Left ventricle myocardium inferior (tissue), 1 donor: ENCODE data around the gene MCHR2. TPM values are rescaled to one million over a fixed set of nuclear protein-coding genes. Genes with fewer than 3 reads are reported as not detected.

ENCODE experiments used
- DNase-seq: peaks from one replicate; pipeline ENCODE4 v3.0.0-alpha.2; 2020
- H3K27ac ChIP-seq: fragments of 200-600 bp; replicated peaks from 2 replicates; pipeline ENCODE4 v1.8.0; 2021
- H3K27me3 ChIP-seq: fragments of 200-600 bp; 2 replicates; pipeline ENCODE4 v1.8.0; 2021; ENCODE audit warnings: low read depth
- H3K36me3 ChIP-seq: fragments of 200-600 bp; 2 replicates; pipeline ENCODE4 v1.8.0; 2021
- H3K4me1 ChIP-seq: fragments of 200-600 bp; 2 replicates; pipeline ENCODE4 v1.8.0; 2021
- H3K4me3 ChIP-seq: fragments of 200-600 bp; 2 replicates; pipeline ENCODE4 v1.8.0; 2021; ENCODE audit warnings: mild to moderate bottlenecking, moderate library complexity
- H3K9me3 ChIP-seq: fragments of 200-600 bp; replicated peaks from 2 replicates; pipeline ENCODE4 v1.8.0; 2021
- intact Hi-C: fragments of 100-400 bp; cut with micrococcal nuclease; formaldehyde crosslinking; loops from one replicate; pipeline ENCODE4 v1.11.0; 2022
- total RNA-seq: library from RNA; stranded (reverse); fragmentation: NEBNext Ultra II Directional; extraction: Animal tissue kit (Norgen Biotek cat#: 25700); gene quantifications from one replicate; pipeline ENCODE4 v1.2.1, GENCODE V29; 2021
- TF ChIP-seq, protein P1 (sequence below): fragments of 200-600 bp; IDR thresholded peaks from 2 replicates; pipeline ENCODE4 v1.8.0; 2021; ENCODE audit warnings: antibody characterized with exemption, mild to moderate bottlenecking, borderline replicate concordance
- donor health status: DM: no; HTN: yes; CAD: no; lungs with severe emphysema.

The MCHR2 gene
- total RNA-seq, 1 donor from 2014 or later: not detected

DNA sequence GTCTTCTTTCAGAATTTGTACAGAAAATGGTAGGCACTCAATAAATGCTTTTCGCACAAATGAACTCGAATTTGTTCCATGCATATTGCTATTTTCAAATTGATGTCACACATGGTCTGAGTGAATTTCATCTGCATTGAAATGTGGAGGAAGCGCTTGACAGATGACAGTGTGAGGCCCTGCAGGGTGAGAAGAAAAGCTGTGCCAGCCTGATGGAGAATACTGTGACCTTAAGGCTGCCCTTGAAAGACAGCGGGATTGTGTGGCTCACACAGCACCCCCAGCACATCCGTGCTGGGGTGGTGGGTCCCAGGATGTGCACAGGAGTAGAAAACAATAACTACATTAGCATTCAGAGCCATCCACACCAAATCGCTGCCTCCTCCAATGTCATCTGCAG lies 14.8 kb upstream of the MCHR2 start:
- Histone ChIP-seq H3K36me3 (no peaks in the 10 kb centered on the region), H3K9me3 (no peaks in the 10 kb centered on the region), H3K4me3 (no peak overlapping the region), H3K4me1 (no peaks in the 10 kb centered on the region), H3K27me3 (peaks cover 42% of the 10 kb centered on the region), H3K27ac (no peak overlapping the region)
- TF ChIP-seq, protein P1, sequence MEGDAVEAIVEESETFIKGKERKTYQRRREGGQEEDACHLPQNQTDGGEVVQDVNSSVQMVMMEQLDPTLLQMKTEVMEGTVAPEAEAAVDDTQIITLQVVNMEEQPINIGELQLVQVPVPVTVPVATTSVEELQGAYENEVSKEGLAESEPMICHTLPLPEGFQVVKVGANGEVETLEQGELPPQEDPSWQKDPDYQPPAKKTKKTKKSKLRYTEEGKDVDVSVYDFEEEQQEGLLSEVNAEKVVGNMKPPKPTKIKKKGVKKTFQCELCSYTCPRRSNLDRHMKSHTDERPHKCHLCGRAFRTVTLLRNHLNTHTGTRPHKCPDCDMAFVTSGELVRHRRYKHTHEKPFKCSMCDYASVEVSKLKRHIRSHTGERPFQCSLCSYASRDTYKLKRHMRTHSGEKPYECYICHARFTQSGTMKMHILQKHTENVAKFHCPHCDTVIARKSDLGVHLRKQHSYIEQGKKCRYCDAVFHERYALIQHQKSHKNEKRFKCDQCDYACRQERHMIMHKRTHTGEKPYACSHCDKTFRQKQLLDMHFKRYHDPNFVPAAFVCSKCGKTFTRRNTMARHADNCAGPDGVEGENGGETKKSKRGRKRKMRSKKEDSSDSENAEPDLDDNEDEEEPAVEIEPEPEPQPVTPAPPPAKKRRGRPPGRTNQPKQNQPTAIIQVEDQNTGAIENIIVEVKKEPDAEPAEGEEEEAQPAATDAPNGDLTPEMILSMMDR: no peak
- no peak for DNase-seq
- intact Hi-C loops: no loop called here

DNA sequence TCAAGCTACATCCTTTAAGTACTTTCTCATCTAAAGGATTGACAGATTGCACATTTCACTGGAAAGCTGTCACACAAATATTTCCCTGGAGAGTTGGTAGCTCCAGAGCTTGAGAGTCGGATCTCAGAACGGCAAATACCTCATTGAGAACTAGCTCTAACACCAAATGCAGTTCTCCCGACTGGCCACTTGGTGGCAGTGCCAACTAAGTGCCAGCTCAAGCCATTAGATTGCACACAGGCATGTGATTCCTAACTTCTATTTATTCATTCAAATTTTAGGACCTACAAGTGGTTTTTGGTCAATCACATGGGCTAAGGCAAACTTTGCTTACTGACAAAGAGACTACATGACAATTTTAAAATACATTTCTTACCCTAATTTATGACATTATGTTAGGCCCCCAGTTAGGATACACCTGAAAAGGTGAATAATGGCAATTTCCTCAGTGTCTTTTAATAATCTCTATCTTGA lies 7.9 kb upstream of the MCHR2 start:
- DNase-seq: no peak
- H3K27me3 ChIP-seq: peaks cover 51% of the 10 kb centered on the region
- H3K9me3 ChIP-seq: no peaks in the 10 kb centered on the region
- no peak overlapping the region for H3K27ac ChIP-seq
- intact Hi-C loops: no loop called here
- no peaks in the 10 kb centered on the region for H3K4me1 ChIP-seq
- no peak overlapping the region for H3K4me3 ChIP-seq
- H3K36me3 ChIP-seq: no peaks in the 10 kb centered on the region
- TF ChIP-seq, protein P1: peak; percentile 90

DNA sequence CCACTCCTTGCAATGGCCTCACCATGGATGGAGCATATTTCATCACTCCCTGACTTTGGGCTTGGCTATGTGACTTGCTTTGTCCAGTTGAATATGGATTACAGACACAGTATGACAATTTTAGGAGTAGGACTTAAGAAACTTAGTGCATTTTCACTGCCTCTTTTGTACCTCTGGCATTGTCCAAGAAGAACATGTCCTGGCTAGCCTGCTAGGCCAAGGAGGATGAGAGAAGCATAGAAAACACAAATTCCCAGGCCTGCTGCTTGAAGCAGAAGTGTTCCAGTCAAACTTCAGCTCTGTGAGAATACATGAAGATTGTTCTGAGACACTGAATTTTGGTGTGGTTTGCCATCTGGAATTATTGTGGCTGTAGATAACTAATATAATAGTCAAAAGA lies 3.1 kb upstream of the MCHR2 start:
- Histone ChIP-seq H3K4me1 (peaks cover 9% of the 10 kb centered on the region), H3K27ac (no peak overlapping the region), H3K4me3 (no peak overlapping the region), H3K27me3 (peaks cover 69% of the 10 kb centered on the region), H3K9me3 (no peaks in the 10 kb centered on the region), H3K36me3 (no peaks in the 10 kb centered on the region)
- intact Hi-C loops: no loop called here
- TF ChIP-seq, protein P1: no peak
- DNase-seq: no peak

DNA sequence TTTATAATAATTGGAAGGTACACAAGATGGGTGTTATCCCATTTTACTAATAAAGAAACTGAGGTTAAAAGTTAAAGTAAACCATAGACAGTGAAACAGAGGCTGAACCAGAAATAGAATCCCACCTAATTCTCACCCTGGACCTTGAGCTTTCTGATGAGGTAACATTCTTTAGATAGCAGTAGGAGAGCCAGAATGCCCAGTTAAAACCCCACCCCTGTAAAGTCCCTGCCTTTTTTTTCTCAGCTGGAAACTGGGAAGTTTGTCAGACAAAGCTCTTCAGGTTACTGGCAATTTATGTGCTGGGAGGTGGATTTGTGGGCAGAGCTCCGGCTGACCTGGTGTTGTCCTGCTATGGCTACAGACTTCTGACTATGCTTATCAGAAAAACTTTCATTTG lies 1.9 kb upstream of the MCHR2 start:
- DNase-seq: no peak
- TF ChIP-seq, protein P1: no peak
- no peaks in the 10 kb centered on the region for H3K36me3 ChIP-seq
- H3K4me1 ChIP-seq: peaks cover 9% of the 10 kb centered on the region
- peaks cover 69% of the 10 kb centered on the region for H3K27me3 ChIP-seq
- no peak overlapping the region for H3K27ac ChIP-seq
- H3K4me3 ChIP-seq: no peak overlapping the region
- intact Hi-C loops: no loop called here
- H3K9me3 ChIP-seq: no peaks in the 10 kb centered on the region

DNA sequence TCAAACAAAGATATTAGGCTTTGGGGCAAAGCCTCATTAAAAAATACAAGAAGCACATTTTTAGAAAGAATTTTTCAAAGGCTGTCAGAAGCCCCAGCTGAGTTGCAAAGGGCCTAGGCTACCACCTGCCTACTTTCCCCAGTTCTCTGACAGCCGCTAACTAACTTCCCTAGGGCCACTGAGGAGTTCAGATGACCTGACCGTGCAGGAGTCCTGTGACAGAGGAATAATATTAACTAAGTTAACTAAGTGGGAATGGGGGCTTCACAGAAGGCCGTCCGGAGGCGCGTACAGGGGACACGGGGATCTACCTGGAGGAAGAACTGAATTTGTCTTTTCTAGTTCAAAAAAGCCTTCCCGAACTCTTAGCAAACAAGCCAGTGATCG lies 884 bp downstream of the MCHR2 start:
- TF ChIP-seq, protein P1: no peak
- intact Hi-C loops: no loop called here
- H3K9me3 ChIP-seq: no peaks in the 10 kb centered on the region
- DNase-seq: no peak
- H3K27ac ChIP-seq: no peak overlapping the region
- H3K4me1 ChIP-seq: peaks cover 9% of the 10 kb centered on the region
- H3K27me3 ChIP-seq: peaks cover 68% of the 10 kb centered on the region
- H3K36me3 ChIP-seq: no peaks in the 10 kb centered on the region
- peak overlapping the region; percentile 44 for H3K4me3 ChIP-seq

DNA sequence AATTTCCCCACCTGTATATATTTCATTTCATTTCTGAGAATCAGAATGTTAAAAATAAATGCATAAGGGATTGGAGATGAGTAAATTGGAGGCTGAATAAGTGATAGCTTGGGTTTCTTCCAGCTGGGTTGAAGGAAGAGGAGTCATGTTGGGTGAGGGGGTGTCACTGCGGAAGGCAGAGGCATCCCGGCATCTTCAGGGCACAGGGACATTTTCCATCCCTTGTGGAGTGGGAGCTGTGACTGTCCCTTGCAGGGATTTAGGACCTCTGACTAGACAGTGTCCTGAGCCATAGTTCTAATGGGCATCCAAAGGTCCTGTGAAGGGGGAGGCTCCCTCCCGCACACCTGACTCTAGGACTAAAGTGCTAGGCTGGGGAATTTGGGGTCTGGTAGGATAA lies 2.1 kb downstream of the MCHR2 start:
- Histone ChIP-seq H3K27me3 (peaks cover 64% of the 10 kb centered on the region), H3K36me3 (no peaks in the 10 kb centered on the region), H3K4me1 (peaks cover 9% of the 10 kb centered on the region), H3K27ac (no peak overlapping the region), H3K4me3 (no peak overlapping the region), H3K9me3 (no peaks in the 10 kb centered on the region)
- TF ChIP-seq, protein P1: no peak
- intact Hi-C loops: no loop called here
- DNase-seq: no peak
